Measurements from ENCODE around the gene MUC20.
"Not testable (repeated sequence)": the region's sequence is repeated elsewhere in the genome, so short reads cannot be mapped to it uniquely, and the experiment has no call there.

MUC20 gene

GRCh38 chr3:195774917-195775316 is 54.1 kb downstream of the MUC20 start:
- TF ChIP-seq, protein P1, sequence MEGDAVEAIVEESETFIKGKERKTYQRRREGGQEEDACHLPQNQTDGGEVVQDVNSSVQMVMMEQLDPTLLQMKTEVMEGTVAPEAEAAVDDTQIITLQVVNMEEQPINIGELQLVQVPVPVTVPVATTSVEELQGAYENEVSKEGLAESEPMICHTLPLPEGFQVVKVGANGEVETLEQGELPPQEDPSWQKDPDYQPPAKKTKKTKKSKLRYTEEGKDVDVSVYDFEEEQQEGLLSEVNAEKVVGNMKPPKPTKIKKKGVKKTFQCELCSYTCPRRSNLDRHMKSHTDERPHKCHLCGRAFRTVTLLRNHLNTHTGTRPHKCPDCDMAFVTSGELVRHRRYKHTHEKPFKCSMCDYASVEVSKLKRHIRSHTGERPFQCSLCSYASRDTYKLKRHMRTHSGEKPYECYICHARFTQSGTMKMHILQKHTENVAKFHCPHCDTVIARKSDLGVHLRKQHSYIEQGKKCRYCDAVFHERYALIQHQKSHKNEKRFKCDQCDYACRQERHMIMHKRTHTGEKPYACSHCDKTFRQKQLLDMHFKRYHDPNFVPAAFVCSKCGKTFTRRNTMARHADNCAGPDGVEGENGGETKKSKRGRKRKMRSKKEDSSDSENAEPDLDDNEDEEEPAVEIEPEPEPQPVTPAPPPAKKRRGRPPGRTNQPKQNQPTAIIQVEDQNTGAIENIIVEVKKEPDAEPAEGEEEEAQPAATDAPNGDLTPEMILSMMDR (IDR thresholded peaks at IDR 0.05; ENCODE audit: extremely low read depth, insufficient read depth, missing control alignments): peak; percentile 40
- in situ Hi-C loops (cut with MboI; ENCODE audit: low pct_unique_long_range_greater_than_20kb, low sequenced_read_pairs, unreplicated experiment): no loop called here
- no peak for DNase-seq (ENCODE audit: low spot score)

- no peak for DNase-seq (ENCODE audit: low spot score)
- TF ChIP-seq, protein P1 (IDR thresholded peaks at IDR 0.05; ENCODE audit: extremely low read depth, insufficient read depth, missing control alignments): no peak
- in situ Hi-C loops (cut with MboI; ENCODE audit: low pct_unique_long_range_greater_than_20kb, low sequenced_read_pairs, unreplicated experiment): no loop called here
Observed at GRCh38 chr3:195777975-195778374, 57.2 kb downstream of the MUC20 start.

- in situ Hi-C loops (cut with MboI; ENCODE audit: low pct_unique_long_range_greater_than_20kb, low sequenced_read_pairs, unreplicated experiment); DNase-seq (ENCODE audit: low spot score): not testable (repeated sequence)
Observed at GRCh38 chr3:195781236-195781635, 60.5 kb downstream of the MUC20 start.

All from GM13977 (cell line).